GM19023 (cell line): ENCODE data around the gene MS4A13.
"Not testable (repeated sequence)": the region's sequence is repeated elsewhere in the genome, so short reads cannot be mapped to it uniquely, and the experiment has no call there.

Experiments used
- ATAC-seq: cut with Tn5 transposase; IDR thresholded peaks from one replicate; pipeline ENCODE4 v1.9.1; 2021; ENCODE audit warnings: mild to moderate bottlenecking, moderate library complexity; ENCODE audit not compliant: unreplicated experiment

MS4A13 gene, protein sequence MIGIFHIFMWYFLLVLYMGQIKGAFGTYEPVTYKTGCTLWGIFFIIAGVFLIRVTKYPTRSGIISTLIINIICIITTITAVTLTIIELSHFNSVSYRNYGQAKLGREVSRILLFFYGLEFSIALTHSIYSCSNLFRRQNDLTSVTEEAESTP

DNA sequence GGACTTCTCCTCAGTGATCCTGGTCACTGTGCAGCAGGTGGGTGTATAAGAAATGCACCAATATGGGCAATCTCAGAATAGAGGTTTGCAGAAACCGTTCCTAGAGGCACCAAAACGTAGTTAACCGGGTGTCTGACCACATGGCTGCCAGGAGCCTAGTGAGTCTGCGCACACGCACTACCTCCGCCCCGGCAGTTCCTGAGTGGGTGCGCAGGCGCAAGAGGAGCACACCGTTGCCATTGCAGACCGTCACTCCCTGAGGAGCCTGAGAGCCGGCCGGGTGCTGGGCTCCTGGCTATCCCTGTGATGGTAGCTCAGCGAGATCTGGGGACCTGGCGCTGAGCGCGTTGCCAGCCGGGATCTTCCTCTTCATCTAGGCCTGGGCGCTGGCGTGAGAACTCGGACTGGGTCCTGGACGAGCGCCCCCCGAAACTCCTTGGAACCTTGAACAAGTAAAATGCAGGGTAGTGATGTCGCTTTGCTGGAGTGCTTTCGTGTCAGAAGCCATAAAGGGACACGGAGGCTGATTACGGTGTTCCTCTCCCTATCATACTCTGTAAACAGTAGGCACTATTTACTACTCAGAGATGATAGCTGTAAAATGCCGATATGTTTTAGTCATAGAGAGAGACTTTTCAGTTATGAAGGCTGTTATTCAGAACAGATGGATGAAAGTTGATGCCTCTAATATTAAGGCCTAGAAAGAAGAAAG is at the start of gene MS4A13:
Gene MS4A13, plus strand, starts transcription at position 249 of the 712 bp plus-strand sequence. CDS start 2,692 bp downstream, outside the sequence.
- no peak for ATAC-seq

DNA sequence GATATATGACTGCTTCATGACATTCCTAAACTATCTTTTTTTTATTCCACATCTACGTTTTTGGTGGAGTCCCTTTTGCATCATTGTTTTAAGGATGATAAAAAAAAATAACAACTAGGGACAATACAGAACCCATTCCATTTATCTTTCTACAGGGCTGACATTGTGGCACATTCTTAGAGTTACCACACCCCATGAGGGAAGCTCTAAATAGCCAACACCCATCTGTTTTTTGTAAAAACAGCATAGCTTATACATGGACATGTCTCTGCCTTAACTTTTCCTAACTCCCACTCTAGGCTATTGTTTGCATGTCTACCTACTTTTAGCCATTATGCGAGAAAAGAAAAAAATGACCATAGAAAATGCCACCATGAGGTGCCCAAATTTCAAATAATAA is 46.4 kb upstream of the MS4A13 start:
- no peak for ATAC-seq

DNA sequence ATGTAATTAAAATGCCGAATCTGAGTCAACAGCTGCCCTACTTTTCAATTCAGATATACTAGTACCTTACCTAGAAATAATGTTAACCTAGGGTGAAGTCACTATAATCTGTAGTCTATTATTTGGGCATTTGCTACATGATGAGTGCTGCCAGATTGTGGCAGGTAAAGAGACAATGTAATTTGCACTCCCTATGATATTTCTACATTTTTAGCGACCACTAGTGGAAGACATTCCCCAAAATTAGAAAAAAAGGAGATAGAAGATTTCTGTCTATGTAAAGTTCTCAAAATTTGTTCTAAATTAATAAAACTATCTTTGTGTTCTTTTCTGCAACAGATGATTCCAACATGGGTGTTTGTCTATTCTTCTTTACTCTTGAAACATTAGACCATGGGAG is 45.5 kb upstream of the MS4A13 start:
- ATAC-seq, result no peak

DNA sequence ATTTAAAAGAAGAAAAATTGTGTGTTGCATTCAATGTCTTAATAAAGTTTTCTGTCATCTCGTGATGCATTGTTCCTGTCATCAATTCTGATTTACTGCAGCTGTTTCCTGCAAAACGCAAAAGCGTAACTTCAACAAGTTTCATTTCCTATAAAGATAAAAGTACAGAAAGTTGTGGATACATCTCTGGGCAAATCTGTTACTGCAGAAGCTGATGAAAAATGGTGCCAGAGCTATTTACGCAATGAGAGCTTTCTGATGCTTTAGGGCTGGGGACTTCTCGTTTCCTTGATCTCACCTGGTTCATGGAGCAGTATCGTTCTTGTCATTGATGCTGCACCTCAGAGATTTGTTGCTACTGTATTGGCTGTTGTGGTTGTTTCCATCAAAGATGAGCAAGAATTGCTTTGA is 38.2 kb upstream of the MS4A13 start:
- ATAC-seq, result no peak

DNA sequence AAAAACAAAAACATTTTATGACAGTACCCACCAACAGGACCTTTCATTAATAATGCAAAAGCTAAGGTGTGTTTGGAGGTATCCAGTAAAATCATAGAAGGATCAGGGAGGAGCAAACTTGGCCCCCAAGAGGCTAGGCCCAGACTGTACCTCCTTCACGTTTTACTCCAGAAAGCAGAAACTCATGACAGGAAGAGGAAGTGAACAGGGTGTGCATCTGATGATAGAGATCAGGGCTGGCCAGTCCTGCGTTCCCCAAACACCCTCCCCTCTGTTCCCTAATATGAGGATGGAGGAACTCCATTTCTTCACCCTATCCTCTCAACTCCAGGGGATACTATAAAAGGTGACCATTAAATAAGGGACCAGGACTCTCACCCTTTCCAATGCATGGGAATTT is 32.8 kb upstream of the MS4A13 start:
- no peak for ATAC-seq

DNA sequence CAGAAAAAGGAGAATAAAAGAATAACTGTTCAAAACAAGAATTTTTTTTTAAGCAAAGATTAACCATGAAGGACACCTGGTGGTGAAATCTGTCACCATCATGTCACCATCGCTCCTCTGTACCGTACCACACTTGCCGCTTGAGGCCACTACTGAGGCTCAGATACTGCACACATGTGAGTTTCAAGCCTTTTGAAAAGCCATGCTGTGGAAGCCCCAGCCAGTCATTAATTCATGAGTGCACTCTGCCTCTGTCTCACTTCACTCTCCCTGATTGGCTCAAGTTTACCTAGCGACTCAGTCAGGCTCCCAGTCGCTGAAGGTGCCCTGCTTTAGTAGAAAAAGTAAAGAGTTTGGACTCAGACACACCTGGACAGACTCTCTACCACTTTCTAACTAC is 29.2 kb upstream of the MS4A13 start:
- peak; percentile 97 for ATAC-seq

DNA sequence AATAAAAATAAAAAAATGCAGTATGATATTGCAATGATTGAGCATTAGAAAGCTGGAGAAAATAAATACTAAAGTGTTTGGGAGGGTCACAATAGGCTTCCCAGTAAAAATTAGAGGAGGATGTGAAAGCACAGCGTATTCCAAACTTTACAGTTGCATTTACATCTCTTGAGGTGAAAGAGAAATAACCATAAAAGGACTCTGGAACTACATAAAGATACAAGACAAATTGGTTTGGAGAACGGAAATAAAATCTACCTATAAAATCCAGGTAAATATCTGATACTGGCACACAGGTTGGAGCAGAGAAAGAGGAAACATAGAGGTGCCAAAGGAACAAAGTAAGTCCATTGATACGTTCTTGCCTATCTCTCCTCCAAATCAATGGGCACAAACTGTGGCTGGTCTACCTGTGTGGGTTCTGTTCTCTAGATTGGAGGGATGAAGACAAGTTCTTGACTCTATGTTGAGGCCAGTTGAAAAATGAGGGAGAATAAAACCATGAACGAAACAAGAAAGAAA is 22.6 kb upstream of the MS4A13 start, which contains the start of gene MS4A12:
Gene MS4A12, plus strand, starts transcription at position 291 of the 522 bp plus-strand sequence. CDS start 4,541 bp downstream, outside the sequence.
- no peak for ATAC-seq

DNA sequence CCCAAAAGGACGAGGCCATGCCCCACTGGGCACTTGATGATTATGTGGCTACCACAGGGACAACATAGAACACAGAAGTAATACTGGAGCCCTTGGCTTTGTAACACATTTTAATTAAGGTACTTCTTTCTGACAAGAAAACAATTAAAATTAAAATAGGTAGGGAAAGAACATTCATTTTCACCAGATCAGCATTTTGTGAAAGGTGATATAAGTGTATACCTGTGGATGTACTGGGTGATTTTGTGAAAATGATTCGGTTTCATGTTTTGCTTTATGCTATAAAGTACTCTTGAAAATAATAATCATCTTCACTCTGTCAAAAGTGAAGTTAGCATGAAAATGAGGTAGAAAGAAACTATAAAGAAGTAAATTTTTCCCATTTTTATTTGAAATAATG is 21.7 kb upstream of the MS4A13 start:
- no peak for ATAC-seq

DNA sequence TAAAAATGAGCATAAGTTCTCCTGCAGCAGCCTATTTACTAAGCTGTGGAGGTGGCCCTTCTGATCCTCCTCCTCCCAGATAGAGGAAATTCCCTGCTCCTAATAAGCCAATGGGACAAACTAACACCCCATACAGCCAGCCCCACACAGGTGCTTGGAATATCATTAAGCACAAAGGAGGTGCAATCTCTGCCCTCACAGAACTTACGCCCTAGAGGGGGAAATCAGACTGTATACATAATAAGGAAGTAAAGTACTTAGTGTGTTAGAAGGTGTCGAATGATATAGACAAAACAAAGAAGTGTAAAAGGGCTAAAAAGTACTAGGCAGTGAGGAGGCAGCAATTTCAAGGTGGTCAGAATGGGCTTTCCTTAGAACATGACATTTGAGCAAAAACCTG is 16.8 kb upstream of the MS4A13 start:
- no peak for ATAC-seq

DNA sequence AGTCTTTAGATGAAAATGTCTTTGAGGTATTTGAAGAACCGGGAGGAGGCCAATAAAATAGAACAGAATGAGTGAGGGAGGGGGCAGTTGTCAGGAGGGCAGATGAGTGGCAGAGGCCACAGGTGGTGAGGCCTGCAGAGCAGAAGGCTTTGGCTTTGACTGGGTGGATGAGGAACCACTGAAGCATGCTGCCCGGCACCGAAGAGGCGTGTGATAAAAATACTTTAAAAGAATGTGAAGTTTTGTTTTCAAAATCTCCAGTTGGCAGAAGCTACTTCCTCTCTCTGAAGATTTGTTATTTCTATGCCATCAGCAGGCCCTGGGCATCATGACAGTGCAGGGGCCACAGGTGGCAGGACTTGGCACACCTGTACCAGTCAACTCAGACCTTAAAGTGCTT is 16.3 kb upstream of the MS4A13 start:
- ATAC-seq, result no peak

DNA sequence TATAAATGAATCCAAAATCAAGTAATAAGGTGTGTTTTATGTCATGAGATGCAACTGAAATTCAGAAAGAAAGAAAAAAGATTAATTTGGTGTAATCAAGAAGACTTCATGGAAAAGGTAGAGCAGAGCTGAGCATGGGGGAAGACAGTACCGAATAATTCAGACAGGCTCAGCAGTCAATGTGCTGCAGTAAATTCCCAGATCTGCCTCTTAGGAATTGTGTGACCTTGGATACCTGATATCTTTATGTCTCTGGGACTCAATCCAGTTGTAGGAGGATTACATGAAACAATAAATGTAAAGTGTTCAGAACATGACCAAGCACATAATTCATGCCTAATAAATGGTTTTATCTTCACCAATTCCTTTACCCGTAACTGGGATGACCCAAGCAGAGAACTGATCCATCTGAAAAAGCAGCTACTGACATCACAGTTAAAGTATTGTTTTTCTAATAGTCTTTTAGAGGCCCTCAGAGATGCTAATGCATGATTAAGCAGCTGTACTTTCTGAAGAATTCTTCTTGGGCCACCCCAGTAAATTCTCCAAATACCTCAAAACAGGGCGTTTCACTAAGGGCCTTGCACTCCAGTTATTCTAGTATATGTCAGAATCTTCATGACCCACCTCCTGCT is 14.8 kb upstream of the MS4A13 start:
- no peak for ATAC-seq

DNA sequence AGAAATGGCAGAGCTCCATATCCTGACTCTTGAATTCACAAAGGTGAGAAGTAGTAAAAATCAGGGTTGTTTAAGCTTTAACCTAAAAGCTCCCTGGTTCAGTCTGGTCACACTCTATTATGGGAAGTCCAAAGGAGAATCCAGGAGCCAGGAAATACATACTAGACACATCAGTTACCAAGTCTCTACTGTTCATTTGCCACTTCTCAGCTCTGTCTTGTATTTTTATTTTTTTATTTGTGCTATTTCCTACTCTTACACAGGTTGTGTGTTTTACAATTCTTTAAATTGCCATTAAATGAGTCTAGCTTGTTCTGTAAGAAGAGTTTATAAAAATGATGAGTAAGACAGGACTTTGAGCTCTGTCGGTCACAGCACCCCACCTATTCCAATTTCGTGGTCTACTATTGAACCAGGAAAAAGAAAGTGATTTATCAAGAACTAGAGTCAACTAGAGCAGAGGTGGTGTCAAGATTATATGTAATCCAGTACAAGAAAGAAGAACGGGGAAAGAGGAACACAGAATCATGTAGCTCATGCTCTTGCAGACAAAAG is 12.9 kb upstream of the MS4A13 start:
- no peak for ATAC-seq

DNA sequence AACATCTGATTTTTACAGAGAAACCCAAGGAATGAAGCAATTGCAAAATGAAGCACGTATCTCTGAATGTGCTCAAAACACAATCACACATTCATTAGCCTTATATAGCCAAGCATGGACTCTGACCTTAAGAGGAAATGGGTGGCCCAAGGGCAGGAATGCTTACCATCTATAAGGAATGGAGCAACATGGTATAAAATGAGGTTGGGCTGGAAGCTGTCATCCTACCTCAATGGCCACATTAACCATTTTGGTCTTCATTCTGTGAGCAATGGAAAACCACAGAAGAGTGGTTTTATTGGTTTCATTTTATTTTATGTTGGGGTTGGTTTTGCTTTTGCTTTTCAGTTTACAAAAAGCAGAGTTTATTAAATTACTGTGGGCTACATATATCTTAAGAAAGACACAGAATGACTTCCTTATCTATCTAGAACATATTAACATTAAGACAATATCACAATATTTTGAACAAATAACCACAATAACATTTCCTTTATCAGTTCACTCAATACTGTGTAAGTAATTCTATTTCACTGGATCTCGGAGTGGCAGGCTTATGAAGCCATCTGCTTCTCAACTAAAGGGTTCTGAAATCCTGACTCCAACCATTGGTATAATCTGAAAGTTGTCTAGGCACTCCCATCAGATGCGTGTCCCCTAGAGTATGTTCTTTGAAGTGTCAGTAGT is 10.8 kb upstream of the MS4A13 start:
- ATAC-seq, result no peak

DNA sequence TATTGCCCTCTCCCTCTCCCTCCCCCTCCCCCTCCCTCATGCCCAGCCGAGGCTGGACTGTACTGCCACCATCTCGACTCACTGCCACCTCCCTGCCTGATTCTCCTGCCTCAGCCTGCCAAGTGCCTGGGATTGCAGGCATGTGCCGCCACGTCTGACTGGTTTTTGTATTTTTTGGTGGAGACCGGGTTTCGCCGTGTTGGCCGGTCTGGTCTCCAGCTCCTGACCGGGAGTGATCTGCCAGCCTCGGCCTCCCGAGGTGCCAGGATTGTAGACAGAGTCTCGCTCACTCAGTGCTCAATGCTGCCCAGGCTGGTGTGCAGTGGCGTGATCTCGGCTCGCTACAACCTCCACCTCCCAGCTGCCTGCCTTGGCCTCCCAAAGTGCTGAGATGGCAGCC is 5.6 kb upstream of the MS4A13 start:
- ATAC-seq, result not testable (repeated sequence)

DNA sequence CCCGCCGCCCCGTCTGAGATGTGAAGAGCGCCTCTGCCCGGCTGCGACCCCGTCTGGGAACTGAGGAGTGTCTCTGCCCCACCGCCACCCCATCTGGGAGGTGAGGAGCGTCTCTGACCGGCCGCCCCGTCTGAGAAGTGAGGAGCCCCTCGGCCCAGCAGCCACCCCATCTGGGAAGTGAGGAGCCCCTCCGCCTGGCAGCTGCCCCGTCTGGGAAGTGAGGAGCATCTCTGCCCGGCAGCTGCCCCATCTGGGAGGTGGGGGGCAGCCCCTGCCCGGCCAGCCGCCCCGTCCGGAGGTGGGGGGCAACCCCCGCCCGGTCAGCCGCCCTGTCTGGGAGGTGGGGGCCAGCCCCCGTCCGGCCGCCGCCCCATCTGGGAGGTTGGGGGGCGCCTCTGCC is 5.0 kb upstream of the MS4A13 start:
- not testable (repeated sequence) for ATAC-seq

DNA sequence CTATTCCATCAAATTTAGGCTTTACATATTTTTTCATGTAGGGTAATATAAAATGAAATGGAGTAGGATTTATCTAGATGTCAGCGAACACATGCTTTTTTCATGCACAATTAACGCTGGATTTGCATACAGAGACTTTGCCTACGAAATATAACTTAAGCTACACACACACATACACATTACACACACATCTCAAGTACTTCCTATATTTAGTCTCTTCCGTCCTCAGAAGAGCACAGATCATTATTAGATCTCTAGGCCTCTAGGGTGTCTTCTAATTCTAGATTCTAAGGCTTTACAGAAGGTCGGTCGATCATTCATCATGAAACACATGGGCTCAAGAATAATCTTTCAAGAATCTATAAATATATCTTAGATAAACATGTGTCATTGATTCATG is 3.8 kb upstream of the MS4A13 start:
- ATAC-seq, result no peak

DNA sequence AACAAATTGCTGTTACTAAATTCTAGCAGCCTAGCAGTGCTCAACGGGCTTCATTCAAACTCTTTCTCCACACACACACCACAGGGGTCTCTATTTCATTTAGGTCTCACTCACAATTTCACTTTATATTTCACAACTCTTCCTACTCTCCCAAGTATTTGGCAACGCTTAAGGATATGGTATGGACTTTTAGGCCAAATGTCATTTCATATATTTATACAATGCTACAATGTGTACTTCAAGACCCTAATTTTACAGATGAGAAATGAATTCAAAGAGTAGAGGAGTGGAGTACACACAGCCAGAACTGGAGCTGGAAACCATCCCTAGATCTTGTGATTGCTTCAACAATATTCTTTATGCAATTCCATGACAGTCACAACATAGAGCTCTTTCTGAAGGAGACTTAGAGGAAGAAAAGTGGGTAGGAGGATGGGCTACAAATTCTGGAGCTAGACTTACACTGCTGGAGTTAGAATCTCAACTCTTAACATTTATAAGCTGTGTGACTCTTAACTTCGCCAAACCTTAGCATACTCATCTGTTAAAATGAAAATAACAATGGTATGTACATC is 2.5 kb upstream of the MS4A13 start:
- no peak for ATAC-seq

DNA sequence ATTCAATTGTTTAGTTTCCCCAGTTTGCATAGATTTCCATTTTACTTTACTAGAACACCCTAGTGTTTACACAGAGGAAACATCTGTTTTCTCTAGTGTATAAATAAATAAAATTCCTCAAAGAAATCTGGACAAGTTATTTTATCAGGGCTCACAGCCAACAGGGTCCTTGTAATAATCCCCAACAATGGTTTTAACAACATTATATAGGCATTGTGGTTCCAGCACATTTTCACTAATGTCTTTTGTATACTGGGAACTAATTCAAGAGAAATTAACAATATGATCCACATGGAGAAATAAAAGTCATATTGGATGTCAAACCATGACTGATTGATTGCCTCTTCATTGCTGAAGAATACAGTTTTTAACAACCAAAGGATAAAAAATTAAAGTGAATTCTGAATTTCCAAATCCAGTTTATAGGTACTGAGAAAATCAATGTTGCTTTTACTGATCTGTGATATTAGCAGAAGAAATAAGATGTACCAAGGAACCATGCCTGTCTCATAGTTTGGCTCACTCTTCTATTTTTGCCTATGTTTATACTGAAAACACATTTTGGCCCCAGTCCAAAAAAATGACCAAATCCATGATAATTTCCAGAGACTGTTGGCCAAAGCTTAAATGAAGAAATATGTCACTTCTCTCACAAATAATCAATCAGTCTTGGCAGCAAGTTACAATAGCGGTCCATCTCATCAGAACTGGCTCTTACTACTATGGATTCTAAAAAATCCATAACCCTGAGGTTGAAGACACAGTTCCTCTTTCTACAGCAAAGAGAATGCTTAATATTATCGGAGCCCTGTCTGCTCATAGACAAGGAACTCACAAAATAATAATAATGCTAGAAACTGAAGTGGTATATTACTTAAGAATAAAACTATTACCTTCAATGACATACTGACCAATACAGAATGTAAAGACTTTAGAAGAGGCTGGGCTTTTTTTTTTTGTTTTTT is 1.4 kb upstream of the MS4A13 start:
- ATAC-seq, result no peak

DNA sequence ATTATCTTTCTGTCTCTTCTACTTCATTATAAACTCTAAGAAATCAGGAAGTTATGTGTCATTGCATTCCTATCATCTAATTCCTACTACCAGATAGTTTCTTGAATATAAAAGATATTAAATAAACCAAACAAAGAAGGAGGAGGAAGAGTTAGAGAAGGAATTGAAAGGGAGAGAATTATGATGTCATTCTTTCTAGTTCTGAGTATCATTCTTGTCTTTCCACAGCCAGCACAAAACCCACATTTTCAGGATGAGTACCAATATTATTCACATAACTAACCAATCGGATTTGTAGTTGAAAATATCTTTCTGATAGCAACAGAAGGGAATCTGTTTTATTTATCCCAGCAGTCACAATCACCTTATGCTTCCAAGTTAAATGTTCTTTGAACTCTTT is 13.3 kb downstream of the MS4A13 start:
- ATAC-seq, result no peak

DNA sequence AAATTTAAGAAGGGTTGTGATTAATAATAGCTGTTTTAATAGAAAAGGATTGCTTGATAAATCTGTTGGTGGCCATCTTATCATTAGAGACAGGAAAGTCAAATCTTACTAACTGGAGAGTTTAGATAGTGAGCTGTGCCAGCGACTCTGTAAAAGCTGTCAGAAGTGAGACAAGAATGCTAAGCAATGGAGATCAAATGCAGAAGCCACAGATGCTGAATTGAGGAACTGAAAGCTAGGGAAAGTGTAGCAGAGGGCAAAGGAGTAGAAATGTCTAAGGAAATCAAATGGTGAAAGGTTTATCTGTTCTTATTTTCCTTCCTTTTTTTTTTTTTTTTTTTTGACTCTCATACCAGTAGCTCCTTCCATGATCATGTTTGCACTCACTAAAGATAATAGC is 13.7 kb downstream of the MS4A13 start:
- no peak for ATAC-seq
